NB4 (cell line): ENCODE measurements around the gene RPL4.

ENCODE experiments used
- CTCF ChIP-seq: IDR thresholded peaks from one replicate; pipeline ENCODE4 v1.5.1; 2012; ENCODE audit warnings: low read depth, low read length
- MAX ChIP-seq: IDR thresholded peaks from 2 replicates; pipeline ENCODE4 v1.6.1; 2011; ENCODE audit warnings: low read depth, low read length
- POLR2A ChIP-seq: IDR thresholded peaks from 2 replicates; pipeline ENCODE4 v1.6.1; 2011; ENCODE audit warnings: mild to moderate bottlenecking; ENCODE audit not compliant: insufficient read length; ENCODE audit errors: extremely low read depth

DNA sequence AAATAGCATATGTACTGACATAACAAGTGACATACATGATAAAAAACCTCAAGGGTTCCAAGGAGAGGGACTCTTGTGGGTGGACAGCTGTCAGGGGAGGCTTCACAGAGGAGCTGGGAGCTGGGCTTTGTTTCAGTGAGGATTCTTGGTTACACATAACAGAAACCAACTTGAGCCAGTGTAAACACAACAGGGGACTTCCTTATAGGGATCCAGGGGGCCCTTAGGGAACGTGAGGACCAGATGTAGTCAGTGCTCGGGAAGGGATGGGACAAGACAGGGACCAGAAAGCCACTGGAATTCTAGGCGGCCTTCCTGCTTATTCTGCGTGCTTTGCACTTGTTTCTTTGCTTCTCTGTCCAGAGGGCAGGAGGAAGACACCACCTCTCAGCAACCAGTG lies 42.0 kb downstream of the RPL4 start:
- TF ChIP-seq CTCF (no peak), POLR2A (no peak), MAX (no peak)
